ENCODE measurements around the gene TEX53.

Gene TEX53

GRCh38 chr9:114674798-114675540 lies 17.4 kb upstream of the TEX53 start:
- no peak for TF ChIP-seq EZH2 (optimal IDR thresholded peaks at IDR 0.05; ENCODE audit: low read depth, low read length)
- no peak for TF ChIP-seq CTCF (IDR thresholded peaks at IDR 0.05; ENCODE audit: low read length)
- no peak for TF ChIP-seq EZH2phosphoT487 (IDR thresholded peaks at IDR 0.05; ENCODE audit: low read length)
- no peaks in the 10 kb centered on the region for H3K9me3 ChIP-seq (replicated peaks; ENCODE audit: insufficient read depth, low read length)
- H3K4me2 ChIP-seq (ENCODE audit: low read depth, low read length): no peak overlapping the region
- no peaks in the 10 kb centered on the region for H3F3A ChIP-seq (ENCODE audit: insufficient read depth, low read length)
- no peak for DNase-seq
- H3K4me3 ChIP-seq (ENCODE audit: low read length): no peak overlapping the region
- no peak overlapping the region for H3K27ac ChIP-seq (ENCODE audit: low read length)
- no peaks in the 10 kb centered on the region for H4K20me1 ChIP-seq (ENCODE audit: insufficient read depth, low read length)
- no peaks in the 10 kb centered on the region for H3K9me2 ChIP-seq (replicated peaks; ENCODE audit: insufficient read depth, low read length)
- H3K27me3 ChIP-seq (replicated peaks; ENCODE audit: insufficient read depth, low read length): no peaks in the 10 kb centered on the region
- no peaks in the 10 kb centered on the region for H3K4me1 ChIP-seq (ENCODE audit: low read length)
- H2AFZ ChIP-seq (ENCODE audit: low read length): no peak overlapping the region
- H3K36me3 ChIP-seq (replicated peaks; ENCODE audit: insufficient read depth, low read length): no peaks in the 10 kb centered on the region
- H3K9ac ChIP-seq (ENCODE audit: low read length): no peak overlapping the region
- H3K79me2 ChIP-seq (ENCODE audit: low read length): no peaks in the 10 kb centered on the region

GRCh38 chr9:114674076-114674797 lies 16.6 kb upstream of the TEX53 start:
- Histone ChIP-seq H3K36me3 (replicated peaks; ENCODE audit: insufficient read depth, low read length) (no peaks in the 10 kb centered on the region), H3K9me2 (replicated peaks; ENCODE audit: insufficient read depth, low read length) (no peaks in the 10 kb centered on the region), H4K20me1 (ENCODE audit: insufficient read depth, low read length) (no peaks in the 10 kb centered on the region), H3K9ac (ENCODE audit: low read length) (no peak overlapping the region), H3K9me3 (replicated peaks; ENCODE audit: insufficient read depth, low read length) (no peaks in the 10 kb centered on the region), H3K4me1 (ENCODE audit: low read length) (no peaks in the 10 kb centered on the region), H2AFZ (ENCODE audit: low read length) (no peak overlapping the region), H3K4me2 (ENCODE audit: low read depth, low read length) (no peak overlapping the region), H3K27me3 (replicated peaks; ENCODE audit: insufficient read depth, low read length) (no peaks in the 10 kb centered on the region), H3F3A (ENCODE audit: insufficient read depth, low read length) (no peaks in the 10 kb centered on the region), H3K79me2 (ENCODE audit: low read length) (no peaks in the 10 kb centered on the region), H3K4me3 (ENCODE audit: low read length) (no peak overlapping the region), H3K27ac (ENCODE audit: low read length) (no peak overlapping the region)
- DNase-seq: no peak
- TF ChIP-seq CTCF (IDR thresholded peaks at IDR 0.05; ENCODE audit: low read length) (no peak), EZH2 (optimal IDR thresholded peaks at IDR 0.05; ENCODE audit: low read depth, low read length) (no peak), EZH2phosphoT487 (IDR thresholded peaks at IDR 0.05; ENCODE audit: low read length) (no peak)

- Histone ChIP-seq H3K4me3 (ENCODE audit: low read length) (no peak overlapping the region), H3K4me2 (ENCODE audit: low read depth, low read length) (no peak overlapping the region), H3K9me2 (replicated peaks; ENCODE audit: insufficient read depth, low read length) (no peaks in the 10 kb centered on the region), H3F3A (ENCODE audit: insufficient read depth, low read length) (no peaks in the 10 kb centered on the region), H3K27me3 (replicated peaks; ENCODE audit: insufficient read depth, low read length) (no peaks in the 10 kb centered on the region), H3K27ac (ENCODE audit: low read length) (no peak overlapping the region), H2AFZ (ENCODE audit: low read length) (no peak overlapping the region), H3K9me3 (replicated peaks; ENCODE audit: insufficient read depth, low read length) (no peaks in the 10 kb centered on the region), H3K79me2 (ENCODE audit: low read length) (no peaks in the 10 kb centered on the region), H3K9ac (ENCODE audit: low read length) (no peak overlapping the region), H3K4me1 (ENCODE audit: low read length) (no peaks in the 10 kb centered on the region), H4K20me1 (ENCODE audit: insufficient read depth, low read length) (no peaks in the 10 kb centered on the region), H3K36me3 (replicated peaks; ENCODE audit: insufficient read depth, low read length) (no peaks in the 10 kb centered on the region)
- DNase-seq: no peak
- TF ChIP-seq EZH2 (optimal IDR thresholded peaks at IDR 0.05; ENCODE audit: low read depth, low read length): no peak
- no peak for TF ChIP-seq CTCF (IDR thresholded peaks at IDR 0.05; ENCODE audit: low read length)
- TF ChIP-seq EZH2phosphoT487 (IDR thresholded peaks at IDR 0.05; ENCODE audit: low read length): no peak
Measured at GRCh38 chr9:114671605-114672004, 14.0 kb upstream of the TEX53 start.
